Keratinocyte (primary cell): ENCODE results near the gene INSR.

ENCODE experiments used
- CTCF ChIP-seq, 3 experiments: IDR thresholded peaks in 1 of 3; conservative IDR thresholded peaks in 1 of 3; optimal IDR thresholded peaks in 1 of 3; 2 replicates in 2 of 3; 3 replicates in 1 of 3; pipeline versions ENCODE3 to v1.5.1; 2011; ENCODE audit warnings: low read length in 3 of 3, mild to moderate bottlenecking in 3 of 3, moderate library complexity in 2 of 3, control low read depth in 1 of 3, inconsistent platforms in 1 of 3; ENCODE audit not compliant: insufficient read depth in 2 of 3; ENCODE audit errors: extremely low read depth in 1 of 3
- EZH2 ChIP-seq: IDR thresholded peaks from one replicate; pipeline ENCODE4 v1.6.1; 2012; ENCODE audit warnings: inconsistent platforms, mild to moderate bottlenecking, low read length, moderate library complexity

GRCh38 chr19:7333198-7334118 lies 39.2 kb upstream of the INSR start:
- TF ChIP-seq CTCF (optimal IDR thresholded peaks at IDR 0.05 in 1 of 3, IDR thresholded peaks at IDR 0.05 in 1 of 3, conservative IDR thresholded peaks at IDR 0.05 in 1 of 3; ENCODE audit: extremely low read depth in 1 of 3, insufficient read depth in 2 of 3, low read length in 3 of 3) (no peak), EZH2 (no peak)
